Omental fat pad (tissue), 4 donors: ENCODE results near the gene EEPD1. TPM values are rescaled to one million over a fixed set of nuclear protein-coding genes. Genes with fewer than 3 reads are reported as not detected.

Experiments
- ATAC-seq: fragments of 150-250 bp; one replicate; pipeline ENCODE4 v1.9.1; 2016; ENCODE audit warnings: mild to moderate bottlenecking, moderate library complexity; ENCODE audit not compliant: low FRiP score
- DNase-seq: peaks from one replicate; pipeline ENCODE4 v3.0.0-alpha.2; 2019; ENCODE audit warnings: low spot score
- total RNA-seq, 4 donors: library from RNA; depleted of rRNA; stranded (reverse); fragments of >200 nt; gene quantifications; one replicate each; pipeline ENCODE4 v1.1.0, GENCODE V29; 2016
- TF ChIP-seq, protein P1 (sequence below), 3 donors: fragments of 450-650 bp; IDR thresholded peaks; one replicate each; pipeline ENCODE4 v1.5.1; 2016 to 2017; ENCODE audit warnings: antibody characterized with exemption in 3 of 3, mild to moderate bottlenecking in 3 of 3, moderate library complexity in 2 of 3

The EEPD1 gene
- total RNA-seq, 4 donors from 2014 or later = 6.5 to 23.0 (median 20.1) TPM

DNA sequence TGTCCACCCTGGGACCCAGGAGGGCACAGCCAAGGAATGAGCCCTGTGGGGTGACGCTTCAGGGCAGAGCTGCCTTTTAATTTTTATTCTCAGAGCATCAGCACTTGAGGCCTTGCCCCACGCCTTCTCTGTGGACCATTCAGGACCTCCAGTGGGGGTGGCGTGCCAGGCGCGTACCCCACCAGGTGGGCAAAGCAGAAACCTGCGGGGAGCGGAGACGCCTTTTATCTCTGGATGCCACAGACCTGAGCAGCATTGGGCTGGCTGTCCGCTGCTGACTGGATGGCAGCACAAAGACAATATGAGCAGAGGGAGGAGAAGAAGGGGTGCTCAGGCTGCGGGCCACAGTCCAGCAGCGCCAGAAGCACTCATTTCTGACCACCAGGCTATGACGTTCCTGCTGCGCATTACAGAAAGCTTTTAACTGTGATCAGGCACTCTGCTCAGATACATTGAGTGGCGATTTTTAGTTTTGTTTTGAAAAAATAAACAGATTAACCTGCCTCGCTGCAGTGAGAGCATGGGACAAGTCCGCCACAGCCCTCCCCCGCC is 146.2 kb downstream of the EEPD1 start:
- DNase-seq (no peak), ATAC-seq (no peak)
- TF ChIP-seq, protein P1, sequence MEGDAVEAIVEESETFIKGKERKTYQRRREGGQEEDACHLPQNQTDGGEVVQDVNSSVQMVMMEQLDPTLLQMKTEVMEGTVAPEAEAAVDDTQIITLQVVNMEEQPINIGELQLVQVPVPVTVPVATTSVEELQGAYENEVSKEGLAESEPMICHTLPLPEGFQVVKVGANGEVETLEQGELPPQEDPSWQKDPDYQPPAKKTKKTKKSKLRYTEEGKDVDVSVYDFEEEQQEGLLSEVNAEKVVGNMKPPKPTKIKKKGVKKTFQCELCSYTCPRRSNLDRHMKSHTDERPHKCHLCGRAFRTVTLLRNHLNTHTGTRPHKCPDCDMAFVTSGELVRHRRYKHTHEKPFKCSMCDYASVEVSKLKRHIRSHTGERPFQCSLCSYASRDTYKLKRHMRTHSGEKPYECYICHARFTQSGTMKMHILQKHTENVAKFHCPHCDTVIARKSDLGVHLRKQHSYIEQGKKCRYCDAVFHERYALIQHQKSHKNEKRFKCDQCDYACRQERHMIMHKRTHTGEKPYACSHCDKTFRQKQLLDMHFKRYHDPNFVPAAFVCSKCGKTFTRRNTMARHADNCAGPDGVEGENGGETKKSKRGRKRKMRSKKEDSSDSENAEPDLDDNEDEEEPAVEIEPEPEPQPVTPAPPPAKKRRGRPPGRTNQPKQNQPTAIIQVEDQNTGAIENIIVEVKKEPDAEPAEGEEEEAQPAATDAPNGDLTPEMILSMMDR (IDR thresholded peaks at IDR 0.05) = no peak

DNA sequence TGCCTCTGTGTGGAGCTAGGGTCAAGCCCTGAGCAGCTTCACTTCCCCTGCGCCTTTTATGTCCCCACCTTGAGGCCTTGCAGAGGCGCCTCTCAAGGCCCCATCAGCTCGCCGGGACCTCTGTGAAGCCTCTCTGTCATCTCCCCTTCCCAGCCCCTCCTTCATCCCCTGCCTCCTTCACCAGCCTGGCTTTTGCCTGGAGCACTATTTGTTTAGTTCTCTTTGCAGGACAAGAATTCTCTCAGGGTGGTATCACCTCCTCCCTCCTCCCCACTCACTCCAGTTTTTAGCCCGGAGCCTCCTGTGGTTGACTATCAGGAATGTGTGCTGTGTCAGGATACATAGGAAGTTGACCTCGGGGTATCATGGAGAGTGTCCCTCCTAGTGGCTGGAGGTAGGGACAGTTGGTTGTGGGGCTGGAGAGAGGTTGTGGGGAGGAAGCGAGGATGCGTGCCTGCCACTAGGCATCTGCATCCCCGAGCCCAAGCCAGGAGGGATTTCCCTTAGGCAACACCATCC is 146.8 kb downstream of the EEPD1 start:
- no peak for ATAC-seq
- no peak for DNase-seq
- TF ChIP-seq, protein P1 (IDR thresholded peaks at IDR 0.05) = no peak

DNA sequence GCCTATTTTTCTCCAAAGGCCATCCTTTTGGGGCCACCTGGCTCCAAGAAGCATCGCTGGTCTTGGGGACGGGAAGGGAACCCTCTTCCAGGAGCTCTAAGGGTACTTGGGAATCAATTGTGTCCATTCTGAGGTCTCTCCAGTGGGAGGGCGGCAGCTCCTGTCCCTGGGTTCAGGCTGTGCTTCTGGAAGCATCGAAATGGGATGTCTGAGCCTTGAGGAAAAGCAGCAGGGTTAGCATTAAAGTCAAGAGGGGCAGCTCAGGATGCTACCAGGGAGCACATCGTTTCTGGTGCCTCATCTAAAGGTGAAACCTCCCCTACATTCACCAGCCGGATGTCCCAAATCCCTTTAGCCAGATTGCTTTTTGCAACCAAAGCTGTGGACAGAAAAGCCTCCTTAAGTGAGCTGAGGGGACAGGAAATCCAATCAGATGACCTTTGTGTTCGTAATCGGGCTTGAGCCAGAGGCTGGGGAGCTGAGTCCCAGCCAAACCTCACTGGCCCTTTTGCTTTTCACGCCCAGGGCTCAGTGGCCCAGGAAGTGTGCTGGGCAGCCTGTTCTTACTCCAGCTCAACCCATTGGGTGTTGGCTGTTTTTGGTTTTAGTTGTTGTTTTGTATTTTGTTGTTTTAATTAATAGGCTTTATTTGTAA is 147.8 kb downstream of the EEPD1 start:
- DNase-seq (no peak), ATAC-seq (no peak)
- TF ChIP-seq, protein P1 (IDR thresholded peaks at IDR 0.05) = no peak

DNA sequence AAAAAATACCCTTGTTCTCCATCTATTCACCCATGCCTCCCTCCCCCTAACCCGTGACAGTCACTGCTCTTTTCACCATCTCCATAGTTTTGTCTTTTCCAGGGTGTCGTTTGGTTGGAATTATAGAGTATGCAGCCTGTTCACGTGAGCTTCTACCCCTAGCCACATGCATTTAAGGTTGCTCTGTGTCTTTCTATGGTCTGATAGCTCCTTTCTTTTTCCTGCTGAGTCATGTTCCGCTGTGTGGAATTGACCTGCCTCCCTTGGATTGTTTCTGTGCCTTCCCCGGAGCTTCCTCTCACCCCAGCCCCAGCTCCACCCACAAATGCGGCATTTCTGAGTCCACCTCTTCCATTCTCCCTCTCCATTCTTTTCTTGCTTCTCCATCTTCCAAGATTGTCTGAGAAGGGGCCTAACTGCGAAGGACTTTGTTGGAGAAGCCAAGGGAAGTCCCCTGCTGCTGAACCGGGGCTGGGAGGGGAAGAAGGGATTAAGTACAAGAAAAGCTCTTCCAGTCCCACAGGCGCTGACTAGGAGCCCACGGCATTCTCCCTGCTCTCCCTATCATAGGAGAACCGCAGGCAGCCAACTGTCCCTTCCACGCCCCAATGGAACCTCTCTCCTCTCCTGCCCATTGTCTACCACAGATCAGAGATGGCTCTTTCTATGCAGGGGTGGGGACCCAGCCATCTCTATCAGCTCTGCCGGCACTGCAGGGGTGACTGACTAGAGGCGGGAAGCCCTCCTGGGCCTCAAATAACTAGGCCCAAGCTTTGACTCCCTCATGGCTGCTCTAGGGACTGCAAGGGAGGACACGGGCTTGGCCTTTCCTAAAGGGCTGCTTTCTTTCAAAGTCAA is 149.1 kb downstream of the EEPD1 start:
- TF ChIP-seq, protein P1 (IDR thresholded peaks at IDR 0.05) = no peak
- ATAC-seq = no peak
- no peak for DNase-seq

DNA sequence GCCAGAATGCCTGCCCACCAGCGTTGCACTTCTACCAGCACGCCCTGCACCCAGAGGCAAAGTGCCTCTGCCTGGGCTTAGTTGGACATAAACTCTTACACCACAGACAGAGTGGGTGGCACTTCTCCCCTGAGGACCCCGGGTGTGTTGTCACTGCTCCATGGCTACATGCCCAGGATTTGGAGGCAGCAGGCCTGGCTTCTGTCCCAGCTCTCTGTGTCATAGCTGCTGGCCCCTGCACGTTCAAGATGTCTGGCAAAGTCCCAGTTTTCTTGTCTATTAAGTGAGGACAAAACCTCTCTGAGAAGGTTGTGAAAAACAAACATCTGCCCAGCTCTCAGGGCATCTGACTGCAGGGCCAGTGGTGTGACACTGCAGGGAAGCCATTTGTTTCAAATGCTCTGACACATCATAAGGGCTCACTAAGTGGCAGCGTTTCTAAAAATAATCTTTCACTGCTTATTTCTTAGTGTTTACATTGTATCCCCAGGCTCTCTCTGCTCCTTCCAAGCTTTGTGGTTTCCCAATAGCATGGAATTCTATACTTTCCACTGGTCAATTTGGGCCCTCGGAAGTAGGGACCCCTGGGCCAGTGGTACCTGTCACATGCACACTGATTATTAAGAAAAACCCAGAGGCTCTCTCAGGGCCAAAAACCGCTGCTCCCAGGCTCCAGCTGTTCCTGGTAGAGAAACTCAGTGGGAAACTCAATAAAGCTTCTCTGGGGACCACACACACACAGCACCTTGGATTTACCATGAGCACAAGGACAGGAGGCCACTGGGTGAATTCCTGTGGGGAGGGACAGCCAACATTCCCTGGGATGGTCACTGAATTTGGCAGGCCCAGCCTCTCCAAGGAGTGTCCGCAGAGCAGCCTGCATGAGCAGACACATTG is 150.4 kb downstream of the EEPD1 start:
- peak; percentile 69 for ATAC-seq
- peak; percentile 48 for DNase-seq
- TF ChIP-seq, protein P1 (IDR thresholded peaks at IDR 0.05) = no peak

DNA sequence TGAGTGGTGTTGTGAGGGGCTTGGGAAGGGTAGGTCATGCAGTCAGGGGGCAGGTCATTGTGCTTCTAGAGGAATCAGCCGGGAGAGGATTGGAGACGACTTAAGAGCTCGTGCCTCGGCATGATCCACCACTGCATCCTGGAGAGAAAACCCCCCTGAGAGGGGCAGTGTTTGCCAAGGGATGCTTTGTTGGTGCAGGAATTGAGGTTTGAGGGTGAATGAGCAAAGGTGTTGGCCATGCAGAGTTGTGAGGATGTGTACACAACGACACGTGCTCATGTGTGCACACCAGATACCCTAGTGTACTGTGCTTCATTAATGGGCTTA is 151.0 kb downstream of the EEPD1 start:
- ATAC-seq (no peak), DNase-seq (no peak)
- TF ChIP-seq, protein P1 (IDR thresholded peaks at IDR 0.05) = no peak
